Hypothalamus (tissue), 51 donors: ENCODE data around the gene PLCD1.
"Not testable (repeated sequence)": the region's sequence is repeated elsewhere in the genome, so short reads cannot be mapped to it uniquely, and the experiment has no call there.

ENCODE experiments used
- DNase-seq, 51 donors: peaks; one replicate each; lab custom pipeline; 2025; lab: John Stamatoyannopoulos, UW

The PLCD1 gene

DNA sequence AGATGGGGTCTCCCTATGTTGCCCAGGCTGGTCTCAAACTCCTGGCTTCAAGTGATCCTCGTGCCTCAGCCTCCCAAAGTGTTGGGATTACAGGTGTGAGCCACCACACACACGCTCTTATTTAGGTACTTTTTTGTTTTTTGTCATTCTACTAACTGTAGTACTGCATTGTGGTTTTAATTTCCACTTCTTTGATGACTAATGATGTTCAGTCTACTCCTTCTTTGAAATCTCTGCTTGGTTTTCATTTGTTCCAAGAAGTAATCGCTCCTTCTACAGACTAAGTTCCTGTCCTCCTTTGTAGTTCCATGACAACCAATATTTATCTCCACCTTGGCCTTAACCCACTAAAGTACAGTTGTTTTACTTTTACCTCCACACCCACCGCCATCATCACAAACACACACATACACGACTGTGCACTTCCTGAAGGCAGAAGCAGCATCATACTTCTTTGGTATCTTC lies 9.0 kb upstream of the PLCD1 start:
- no peak for DNase-seq

DNA sequence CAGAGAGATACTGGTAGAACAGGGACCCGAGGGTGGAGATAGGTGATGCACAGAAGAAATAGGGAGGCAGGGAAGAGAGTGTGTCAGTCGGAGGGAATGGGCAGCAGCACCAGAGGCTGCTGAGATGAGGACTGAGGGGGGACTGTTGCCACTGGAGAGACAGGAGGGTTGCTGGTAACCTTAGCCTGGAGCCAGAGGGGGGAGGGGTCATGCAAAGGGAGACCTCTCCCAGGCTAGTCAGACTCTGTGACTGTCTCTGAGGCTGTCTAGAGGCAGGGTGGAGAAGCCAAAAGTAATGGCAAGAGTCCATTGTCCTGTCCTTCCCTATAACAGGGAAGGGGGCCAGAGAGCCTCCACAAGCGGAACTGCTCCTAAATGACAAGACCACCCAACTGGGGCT lies 7.5 kb upstream of the PLCD1 start:
- DNase-seq, result no peak

- DNase-seq, result no peak
These were observed 6.8 kb upstream of the PLCD1 start for GRCh38 chr3:38036286-38036685.

DNA sequence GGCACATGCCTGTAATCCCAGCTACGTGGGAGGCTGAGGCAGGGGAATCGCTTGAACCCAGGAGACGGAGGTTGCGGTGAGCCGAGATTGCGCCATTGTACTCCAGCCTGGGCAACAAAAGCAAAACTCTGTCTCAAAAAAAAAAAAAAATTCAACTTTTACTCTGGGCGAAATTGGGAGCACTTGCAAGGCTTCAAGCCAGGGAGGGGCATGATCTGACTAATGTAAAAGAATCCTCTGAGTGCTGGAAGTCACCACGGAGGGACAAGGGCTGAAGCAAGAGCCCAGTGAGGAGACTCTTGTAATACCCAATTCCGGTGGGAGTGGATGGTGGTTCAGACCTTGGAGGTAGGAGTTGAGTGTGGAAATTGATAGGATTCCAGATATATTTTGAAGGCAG lies 4.9 kb upstream of the PLCD1 start:
- DNase-seq, result not testable (repeated sequence)

DNA sequence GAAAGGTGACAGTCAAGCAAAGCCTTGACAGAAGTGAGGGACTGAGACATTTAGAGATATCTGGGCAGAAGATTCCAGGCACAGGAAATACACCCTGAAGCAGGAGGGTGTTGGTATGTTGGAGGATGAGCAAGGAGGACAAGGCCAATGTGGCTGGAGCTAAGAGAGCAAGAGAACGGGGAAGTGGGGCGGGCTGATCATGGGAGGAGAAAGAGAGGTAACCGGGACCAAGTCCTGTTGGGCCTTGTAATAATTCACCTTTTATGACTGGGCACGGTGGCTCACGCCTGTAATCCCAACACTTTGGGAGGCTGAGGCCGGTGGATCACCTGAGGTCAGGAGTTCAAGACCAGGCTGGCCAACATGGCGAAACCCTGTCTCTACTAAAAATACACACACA lies 4.1 kb upstream of the PLCD1 start:
- not testable (repeated sequence) for DNase-seq

DNA sequence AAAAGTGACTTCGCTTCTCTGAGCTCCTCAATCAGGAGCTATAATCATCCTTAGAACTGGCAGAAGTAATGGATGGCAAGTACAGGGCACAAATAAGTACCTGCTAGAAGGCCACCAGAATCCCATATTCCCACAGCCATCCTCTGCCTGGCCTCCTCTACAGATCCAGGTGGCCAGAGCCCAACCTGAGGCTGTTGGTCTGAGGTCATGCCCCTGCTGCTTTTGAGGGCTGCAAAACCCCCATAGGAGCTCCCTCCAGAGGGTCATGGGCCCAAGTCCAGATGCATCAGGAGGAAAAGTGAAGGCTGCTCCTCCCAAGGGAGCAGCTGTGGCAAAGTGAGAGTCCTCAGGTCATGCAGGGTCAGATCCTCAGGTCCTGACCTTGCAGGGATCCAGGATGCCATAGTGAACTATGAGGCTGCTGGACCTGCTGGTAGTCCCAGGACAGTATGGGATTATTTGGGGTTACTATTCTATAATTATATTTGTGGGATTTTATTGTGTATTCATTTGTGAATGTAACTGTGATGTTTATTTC lies 3.0 kb upstream of the PLCD1 start:
- no peak for DNase-seq

- peak in 7 of 51 donors; percentile 27 to 81 (median 50) for DNase-seq
These were observed 1.9 kb upstream of the PLCD1 start for GRCh38 chr3:38031022-38031994.

GRCh38 chr3:38030126-38031021 lies 932 bp upstream of the PLCD1 start:
- DNase-seq, result no peak

GRCh38 chr3:38028621-38029361 lies 651 bp downstream of the PLCD1 start:
- DNase-seq, result no peak

DNA sequence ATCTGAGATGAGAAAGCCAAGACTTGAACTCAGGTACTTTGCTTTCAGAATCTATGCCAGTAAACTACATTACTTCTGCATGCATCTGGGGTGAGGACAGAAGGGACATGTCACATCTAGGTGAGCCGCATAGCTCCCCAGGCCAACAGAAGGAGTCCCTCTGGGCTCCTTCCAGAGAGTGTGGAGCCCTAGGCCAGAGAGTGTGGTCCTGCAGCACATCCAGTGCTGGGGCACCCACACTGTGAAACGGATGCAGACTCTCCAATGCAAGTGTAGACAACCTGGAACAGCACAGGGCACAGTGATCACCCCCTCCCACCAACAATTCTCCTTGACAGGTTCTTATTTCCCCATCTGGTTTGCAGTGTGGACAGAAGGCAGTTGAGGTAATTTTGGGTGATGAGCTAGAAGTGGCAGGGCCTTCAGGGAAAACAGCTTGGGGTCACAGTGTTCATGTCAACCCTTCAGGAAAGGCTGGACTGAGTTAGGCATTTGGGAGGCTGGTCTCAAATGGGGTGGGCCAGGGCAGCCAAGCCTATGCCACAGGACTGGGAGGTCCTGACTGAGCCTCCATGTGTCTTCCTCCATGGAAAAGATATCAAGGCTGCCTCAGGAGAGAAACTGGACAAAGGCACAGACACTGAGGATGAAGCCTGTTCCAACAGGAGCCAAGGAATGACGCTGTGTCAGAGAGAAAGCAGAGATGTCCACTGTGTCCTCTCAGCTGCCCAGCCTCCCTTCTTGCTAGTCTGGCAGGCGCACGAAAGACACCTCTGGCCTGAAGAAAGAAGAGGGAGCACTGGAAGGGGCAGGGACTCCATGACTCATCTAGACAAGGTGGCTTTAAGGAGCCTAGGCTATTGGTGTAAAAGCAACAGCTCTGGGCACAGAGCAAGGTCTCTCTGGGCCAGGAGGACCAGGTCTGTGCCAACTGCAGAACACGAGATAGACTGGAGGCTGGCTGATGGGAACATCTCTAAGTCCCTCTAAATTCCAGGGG lies 1.7 kb downstream of the PLCD1 start:
- DNase-seq, result peak in 2 of 51 donors; percentile 22 to 57

DNA sequence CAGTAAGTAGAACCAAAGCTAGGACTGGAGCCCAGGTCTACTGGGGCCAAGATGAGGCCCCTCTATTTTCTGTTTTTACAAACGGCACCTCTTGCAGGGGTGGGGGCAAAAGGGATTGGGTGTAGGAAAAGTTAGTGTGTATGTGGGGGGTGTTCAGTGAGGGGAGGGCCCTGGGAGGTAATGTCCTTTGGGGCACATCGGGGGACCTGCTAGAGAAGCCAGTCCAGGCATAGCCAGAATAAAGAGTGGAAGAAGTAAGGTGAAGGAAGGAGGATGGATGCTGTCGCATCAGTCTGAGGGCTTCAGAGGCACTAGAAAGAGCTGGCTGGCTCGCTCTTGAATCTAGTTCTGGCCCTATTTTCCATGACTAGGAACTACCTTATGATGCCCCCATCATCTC lies 2.6 kb downstream of the PLCD1 start:
- DNase-seq, result no peak

- DNase-seq, result no peak
These were observed 6.3 kb downstream of the PLCD1 start for GRCh38 chr3:38022896-38023709.

- no peak for DNase-seq
These were observed 7.1 kb downstream of the PLCD1 start for GRCh38 chr3:38022301-38022700.

GRCh38 chr3:38021196-38021595 lies 8.2 kb downstream of the PLCD1 start:
- DNase-seq, result no peak

DNA sequence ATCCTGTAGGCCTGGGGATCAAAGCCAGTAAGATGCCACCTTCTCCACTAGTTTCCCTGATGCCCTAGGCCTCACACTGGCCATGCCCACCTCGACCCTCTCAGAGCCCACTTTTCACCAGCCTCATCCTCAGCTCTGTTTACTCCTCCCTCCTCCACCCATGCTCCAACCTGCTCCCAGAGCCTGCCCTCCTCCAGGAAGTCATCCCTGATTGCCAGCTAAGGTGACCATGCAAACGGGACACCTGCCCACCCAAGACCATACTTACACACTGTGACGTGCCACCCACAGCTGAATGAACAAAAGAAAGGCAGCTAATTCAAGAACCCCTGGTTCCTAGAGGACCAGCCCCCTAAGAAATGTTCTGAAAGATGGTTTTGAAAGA lies 9.1 kb downstream of the PLCD1 start:
- no peak for DNase-seq

DNA sequence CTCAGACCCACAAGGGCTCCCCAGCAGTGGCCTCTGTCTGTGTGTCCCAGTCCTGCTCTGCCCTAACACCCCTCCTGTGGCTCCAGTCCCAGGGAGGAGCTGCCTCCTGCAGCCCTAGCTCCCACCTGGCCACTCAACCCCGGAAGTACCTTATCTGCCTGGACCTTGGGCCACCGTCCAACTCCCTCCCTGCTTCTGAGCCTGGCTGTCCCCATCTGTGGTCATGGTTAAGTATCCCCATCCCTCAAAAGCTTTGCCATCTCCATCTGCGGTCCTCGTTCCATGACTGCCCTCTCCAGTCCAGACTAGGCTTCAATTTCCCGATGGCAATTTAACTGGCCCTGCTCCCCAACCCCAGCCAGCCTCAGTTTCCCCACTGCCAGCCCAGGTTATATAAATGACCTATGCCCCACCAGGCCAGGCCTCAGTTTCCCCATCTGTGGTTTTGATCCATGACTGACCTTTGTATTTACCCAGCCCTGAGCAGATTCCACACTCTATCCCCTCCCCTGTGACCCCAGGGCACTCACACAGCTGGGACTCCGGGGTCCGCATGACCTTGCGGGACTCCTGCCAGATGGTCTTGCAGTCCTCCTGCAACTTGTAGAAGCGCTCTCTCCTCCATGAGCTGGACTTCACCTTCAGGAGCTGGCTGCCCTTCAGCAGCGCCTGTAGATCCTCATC lies 9.6 kb downstream of the PLCD1 start:
- no peak for DNase-seq
